Measurements from ENCODE around the gene RAX. TPM values are rescaled to one million over a fixed set of nuclear protein-coding genes. Genes with fewer than 3 reads are reported as not detected.

The RAX gene
- total RNA-seq, 1 experiment from 2014 or later = 0.37 TPM

- Histone ChIP-seq H2BK15ac (ENCODE audit: low read depth, low read length) (no peak overlapping the region), H3K23ac (ENCODE audit: insufficient read length, low read depth, low read length) (no peak overlapping the region), H3T11ph (ENCODE audit: low read length) (no peak overlapping the region), H2AFZ (ENCODE audit: low read length) (no peak overlapping the region), H3K79me2 (ENCODE audit: insufficient read depth, low read length) (no peaks in the 10 kb centered on the region), H3K4me1 (ENCODE audit: insufficient read depth, low read length) (no peaks in the 10 kb centered on the region), H3K9ac (ENCODE audit: extremely low read depth, insufficient read length, low read length) (no peak overlapping the region), H3K56ac (ENCODE audit: insufficient read length, low read depth, low read length) (no peak overlapping the region), H3K79me1 (ENCODE audit: insufficient read depth, low read depth, low read length, poor library complexity, severe bottlenecking) (no peaks in the 10 kb centered on the region), H2BK5ac (ENCODE audit: insufficient read length, low read length) (no peak overlapping the region), H3K4me2 (ENCODE audit: insufficient read depth, insufficient read length, low read length) (no peak overlapping the region), H3K27ac (ENCODE audit: insufficient read length, low read depth, low read length) (no peak overlapping the region), H4K20me1 (ENCODE audit: control insufficient read depth, insufficient read depth, insufficient read length) (no peaks in the 10 kb centered on the region), H2BK12ac (ENCODE audit: insufficient read length, low read depth, low read length) (no peak overlapping the region), H4K8ac (replicated peaks; ENCODE audit: insufficient read length, low read depth, low read length) (no peak overlapping the region), H3K14ac (ENCODE audit: insufficient read depth, low read length) (no peak overlapping the region), H2BK20ac (ENCODE audit: low read depth, low read length, poor library complexity, severe bottlenecking) (no peak overlapping the region), H3K18ac (ENCODE audit: insufficient read length, low read depth, low read length) (no peak overlapping the region), H2AK5ac (ENCODE audit: insufficient read length, low read length) (no peak overlapping the region), H3K9me3 (ENCODE audit: control insufficient read depth, low read depth, low read length) (no peaks in the 10 kb centered on the region), H4K5ac (ENCODE audit: insufficient read length, low read depth, low read length) (no peak overlapping the region), H4K91ac (ENCODE audit: insufficient read length, low read depth, low read length) (no peak overlapping the region), H3K4ac (ENCODE audit: low read depth, low read length) (no peak overlapping the region), H3K27me3 (ENCODE audit: insufficient read depth, low read length) (no peaks in the 10 kb centered on the region), H2BK120ac (ENCODE audit: low read depth, low read length, poor library complexity, severe bottlenecking) (no peak overlapping the region), H3K23me2 (ENCODE audit: insufficient read length, low read depth, low read length, poor library complexity, severe bottlenecking) (no peaks in the 10 kb centered on the region)
- TF ChIP-seq CTCF (conservative IDR thresholded peaks at IDR 0.05) = no peak
- H3K27ac Mint-ChIP-seq = no peak overlapping the region
- H3K9me3 Mint-ChIP-seq = no peaks in the 10 kb centered on the region
- WGBS (ENCODE audit: extremely low coverage, insufficient read length, low lambda C conversion rate) = no CpG with 5 or more reads among the region's 3 CpGs
- no peaks in the 10 kb centered on the region for H3K36me3 Mint-ChIP-seq (ENCODE audit: insufficient read depth in 1 of 3, low read depth in 3 of 3)
- DNase-seq = no peak
- H3K27me3 Mint-ChIP-seq (ENCODE audit: low read depth) = peaks cover 41% of the 10 kb centered on the region
- H3K4me3 Mint-ChIP-seq = no peak overlapping the region
- H3K4me1 Mint-ChIP-seq = peaks cover 0 to 3% of the 10 kb centered on the region in 2 experiments; a peak in 1 of 4 replicates
Measured at GRCh38 chr18:59300676-59301285, 27.5 kb upstream of the RAX start.
